ENCODE data around the gene TRIM13. TPM values are rescaled to one million over a fixed set of nuclear protein-coding genes. Genes with fewer than 3 reads are reported as not detected.

The TRIM13 gene
- polyA plus RNA-seq, 3 donors: 5.8 to 14.1 (median 6.1) TPM

DNA sequence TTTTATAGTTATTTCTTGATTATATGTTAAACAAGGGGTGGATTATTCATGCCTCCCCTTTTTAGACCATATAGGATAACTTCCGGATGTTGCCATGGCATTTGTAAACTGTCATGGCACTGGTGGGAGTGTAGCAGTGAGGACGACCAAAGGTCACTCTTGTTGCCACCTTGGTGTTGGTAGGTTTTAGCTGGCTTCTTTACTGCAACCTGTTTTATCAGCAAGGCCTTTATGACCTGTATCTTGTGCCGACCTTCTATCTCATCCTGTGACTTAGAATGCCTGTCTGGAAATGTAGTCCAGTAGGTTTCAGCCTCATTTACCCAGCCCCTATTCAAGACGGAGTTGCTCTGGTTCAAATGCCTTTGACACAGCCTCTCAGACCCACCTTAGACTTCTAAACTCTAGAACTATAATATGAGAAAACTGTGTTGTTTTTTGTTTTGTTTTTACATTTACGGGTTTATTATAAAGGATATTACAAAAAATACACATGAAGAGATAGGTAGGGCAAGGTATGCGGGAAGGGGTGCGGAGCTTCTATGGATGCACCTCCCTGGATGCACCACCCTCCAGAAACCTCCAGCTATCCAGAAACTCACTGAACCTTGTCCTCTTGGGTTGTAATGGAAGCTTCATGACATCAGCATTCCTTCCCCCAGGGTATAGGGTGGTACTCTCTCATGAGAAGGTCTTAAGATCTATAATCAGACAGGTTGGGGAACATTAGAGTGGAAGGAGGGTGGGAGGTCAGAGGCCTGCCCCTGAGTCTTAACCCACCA is 44.9 kb upstream of the TRIM13 start:
- peaks cover 2 to 3% of the 10 kb centered on the region in 2 donors for H3K36me3 Mint-ChIP-seq
- no peaks in the 10 kb centered on the region for H3K27me3 ChIP-seq (ENCODE audit: control insufficient read depth in 2 of 2, insufficient read depth in 2 of 2, low read length in 2 of 2)
- peaks cover 10 to 15% of the 10 kb centered on the region in 2 donors for H3K4me1 ChIP-seq (ENCODE audit: control insufficient read depth in 1 of 2, insufficient read depth in 2 of 2, low read length in 2 of 2)
- H3K9me3 ChIP-seq (replicated peaks in 1 of 2; ENCODE audit: control insufficient read depth in 1 of 2, insufficient read depth in 1 of 2, low read length in 2 of 2): peaks cover 0 to 4% of the 10 kb centered on the region in 2 donors
- H3K9me3 Mint-ChIP-seq: peaks cover 0 to 16% (median 7%) of the 10 kb centered on the region in 7 donors
- no peak overlapping the region for H3K4me2 ChIP-seq (replicated peaks; ENCODE audit: extremely low read depth, low read length, poor library complexity, severe bottlenecking)
- H3K27me3 Mint-ChIP-seq (ENCODE audit: low read depth in 3 of 3): peaks cover 0 to 4% (median 0%) of the 10 kb centered on the region in 3 donors
- TF ChIP-seq, protein P1, sequence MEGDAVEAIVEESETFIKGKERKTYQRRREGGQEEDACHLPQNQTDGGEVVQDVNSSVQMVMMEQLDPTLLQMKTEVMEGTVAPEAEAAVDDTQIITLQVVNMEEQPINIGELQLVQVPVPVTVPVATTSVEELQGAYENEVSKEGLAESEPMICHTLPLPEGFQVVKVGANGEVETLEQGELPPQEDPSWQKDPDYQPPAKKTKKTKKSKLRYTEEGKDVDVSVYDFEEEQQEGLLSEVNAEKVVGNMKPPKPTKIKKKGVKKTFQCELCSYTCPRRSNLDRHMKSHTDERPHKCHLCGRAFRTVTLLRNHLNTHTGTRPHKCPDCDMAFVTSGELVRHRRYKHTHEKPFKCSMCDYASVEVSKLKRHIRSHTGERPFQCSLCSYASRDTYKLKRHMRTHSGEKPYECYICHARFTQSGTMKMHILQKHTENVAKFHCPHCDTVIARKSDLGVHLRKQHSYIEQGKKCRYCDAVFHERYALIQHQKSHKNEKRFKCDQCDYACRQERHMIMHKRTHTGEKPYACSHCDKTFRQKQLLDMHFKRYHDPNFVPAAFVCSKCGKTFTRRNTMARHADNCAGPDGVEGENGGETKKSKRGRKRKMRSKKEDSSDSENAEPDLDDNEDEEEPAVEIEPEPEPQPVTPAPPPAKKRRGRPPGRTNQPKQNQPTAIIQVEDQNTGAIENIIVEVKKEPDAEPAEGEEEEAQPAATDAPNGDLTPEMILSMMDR (IDR thresholded peaks at IDR 0.05): no peak
- no peaks in the 10 kb centered on the region for H4K20me1 ChIP-seq (ENCODE audit: insufficient read depth, low read length)
- no peak overlapping the region for H3K4me3 Mint-ChIP-seq
- no peak overlapping the region for H2AFZ ChIP-seq (ENCODE audit: insufficient read depth, low read depth, low read length, poor library complexity, severe bottlenecking)
- no peak overlapping the region for H3K27ac ChIP-seq (ENCODE audit: low read depth in 1 of 2, low read length in 2 of 2)
- H3K9ac ChIP-seq (ENCODE audit: insufficient read depth, low read length, poor library complexity, severe bottlenecking): no peak overlapping the region
- no peaks in the 10 kb centered on the region for H3K79me2 ChIP-seq (ENCODE audit: insufficient read depth, low read length)
- no peaks in the 10 kb centered on the region for H3K36me3 ChIP-seq (replicated peaks in 1 of 2; ENCODE audit: control insufficient read depth in 1 of 2, insufficient read depth in 2 of 2, low read length in 2 of 2)
- WGBS (ENCODE audit: insufficient coverage): 100% methylated on average over 1 of the region's 7 CpGs
- no peak overlapping the region for H3K27ac Mint-ChIP-seq
- intact Hi-C loops (cut with micrococcal nuclease): no loop called here
- H3K4me3 ChIP-seq (replicated peaks in 1 of 3; ENCODE audit: low read depth in 2 of 3, low read length in 3 of 3): no peak overlapping the region
- DNase-seq: no peak
- H3K4me1 Mint-ChIP-seq: peaks cover 15% of the 10 kb centered on the region

DNA sequence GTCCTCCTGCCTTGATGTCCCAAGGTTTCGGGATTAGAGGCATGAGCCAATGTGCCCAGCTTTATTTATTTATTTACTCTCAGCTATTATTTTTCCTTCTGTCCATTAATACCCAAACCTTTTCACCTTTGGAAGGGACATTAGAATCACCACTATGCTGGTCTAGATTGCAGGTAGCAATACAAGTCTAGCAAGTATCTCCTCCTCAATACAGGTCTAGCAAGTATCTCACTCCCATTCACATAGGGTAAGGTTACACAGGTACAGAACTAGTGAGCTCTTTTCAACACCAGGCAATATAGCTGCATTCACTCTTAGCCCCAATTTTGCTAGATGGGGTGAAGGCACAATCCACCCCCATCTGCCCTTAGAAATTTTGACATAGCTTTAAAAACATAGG is 43.3 kb upstream of the TRIM13 start:
- Histone ChIP-seq H3K9me3 (replicated peaks in 1 of 2; ENCODE audit: control insufficient read depth in 1 of 2, insufficient read depth in 1 of 2, low read length in 2 of 2) (no peaks in the 10 kb centered on the region), H4K20me1 (ENCODE audit: insufficient read depth, low read length) (no peaks in the 10 kb centered on the region), H3K9ac (ENCODE audit: insufficient read depth, low read length, poor library complexity, severe bottlenecking) (no peak overlapping the region), H3K4me2 (replicated peaks; ENCODE audit: extremely low read depth, low read length, poor library complexity, severe bottlenecking) (no peak overlapping the region), H3K27ac (ENCODE audit: low read depth in 1 of 2, low read length in 2 of 2) (no peak overlapping the region), H3K36me3 (replicated peaks in 1 of 2; ENCODE audit: control insufficient read depth in 1 of 2, insufficient read depth in 2 of 2, low read length in 2 of 2) (peaks cover 0 to 2% of the 10 kb centered on the region in 2 donors), H3K27me3 (ENCODE audit: control insufficient read depth in 2 of 2, insufficient read depth in 2 of 2, low read length in 2 of 2) (no peaks in the 10 kb centered on the region), H2AFZ (ENCODE audit: insufficient read depth, low read depth, low read length, poor library complexity, severe bottlenecking) (no peak overlapping the region), H3K4me3 (replicated peaks in 1 of 3; ENCODE audit: low read depth in 2 of 3, low read length in 3 of 3) (no peak overlapping the region), H3K79me2 (ENCODE audit: insufficient read depth, low read length) (no peaks in the 10 kb centered on the region), H3K4me1 (ENCODE audit: control insufficient read depth in 1 of 2, insufficient read depth in 2 of 2, low read length in 2 of 2) (peaks cover 10 to 15% of the 10 kb centered on the region in 2 donors)
- peaks cover 0 to 1% of the 10 kb centered on the region in 2 donors for H3K36me3 Mint-ChIP-seq
- peaks cover 0 to 7% (median 2%) of the 10 kb centered on the region in 7 donors for H3K9me3 Mint-ChIP-seq
- no peak overlapping the region for H3K4me3 Mint-ChIP-seq
- H3K4me1 Mint-ChIP-seq: peaks cover 15% of the 10 kb centered on the region
- peaks cover 0 to 1% (median 0%) of the 10 kb centered on the region in 3 donors for H3K27me3 Mint-ChIP-seq (ENCODE audit: low read depth in 3 of 3)
- H3K27ac Mint-ChIP-seq: no peak overlapping the region
- DNase-seq: no peak
- TF ChIP-seq, protein P1 (IDR thresholded peaks at IDR 0.05): no peak
- intact Hi-C loops (cut with micrococcal nuclease): no loop called here
- WGBS (ENCODE audit: insufficient coverage): no CpG with 5 or more reads among the region's 1 CpG

Measured in CD14-positive monocyte (primary cell).